ENCODE data around the gene IFT25.

GRCh38 chr1:53930932-53931331 lies 14.6 kb downstream of the IFT25 start:
- TF ChIP-seq CTCF (IDR thresholded peaks at IDR 0.05) (no peak), EP300 (IDR thresholded peaks at IDR 0.05) (no peak)

All from gastroesophageal sphincter (tissue), 3 donors.